A549 (cell line): ENCODE data around the gene OSER1. TPM values are rescaled to one million over a fixed set of nuclear protein-coding genes. Genes with fewer than 3 reads are reported as not detected.

Experiments used
- ATAC-seq, 2 experiments: fragments of 200-7000 bp in 1 of 2; fragments of >200 bp in 1 of 2; cut with Nextera tagmentation in 1 of 2; cut with Tn5 transposase in 1 of 2; 3 replicates each; pipeline versions ENCODE4 v1.8.0 to v1.9.1; 2018 to 2020; ENCODE audit warnings: mild to moderate bottlenecking in 1 of 2, moderate library complexity in 1 of 2
- CTCF ChIA-PET: fragments of 300-600 bp; sonication (Branson Sonifier 250); formaldehyde crosslinking; extraction: SDS; loops from one replicate; lab custom pipeline; 2021; ENCODE audit warnings: antibody characterized with exemption, inconsistent platforms; lab: Yijun Ruan, JAX
- POLR2A ChIA-PET: fragments of 350-600 bp; formaldehyde crosslinking; extraction: SDS; loops from one replicate; lab custom pipeline; 2021; ENCODE audit warnings: antibody characterized with exemption, inconsistent platforms; lab: Yijun Ruan, JAX
- DNase-seq, 2 experiments: peaks; one replicate each; pipeline versions ENCODE4 v3.0.0 to v3.0.0-alpha.2; 2011 to 2016; ENCODE audit warnings: low read depth in 1 of 2, low spot score in 1 of 2
- FAIRE-seq: peaks from 2 replicates; lab custom pipeline; 2011; peaks lifted over from hg19 to GRCh38; lab: Jason Lieb, UNC
- H3K27ac ChIP-seq, 2 experiments: fragments of >200 bp; sonication (Bioruptor Twin); formaldehyde crosslinking; 3 replicates each; pipeline ENCODE4 v1.5.1; 2016 to 2017
- H3K4me1 ChIP-seq: fragments of >200 bp; sonication (Bioruptor Twin); formaldehyde crosslinking; 3 replicates; pipeline ENCODE4 v1.6.1; 2016
- H3K4me2 ChIP-seq: fragments of >200 bp; sonication (Bioruptor Twin); formaldehyde crosslinking; 3 replicates; pipeline ENCODE4 v1.6.1; 2016
- H3K4me3 ChIP-seq: fragments of >200 bp; sonication (Bioruptor Twin); formaldehyde crosslinking; 3 replicates; pipeline ENCODE4 v1.5.1; 2016
- H3K9me3 ChIP-seq: fragments of >200 bp; sonication (Bioruptor Twin); formaldehyde crosslinking; 3 replicates; pipeline ENCODE4 v1.6.1; 2016
- CEBPB ChIP-seq, 2 experiments: fragments of >200 bp in 1 of 2; sonication (Bioruptor Twin) in 1 of 2; formaldehyde crosslinking in 1 of 2; IDR thresholded peaks; 2 replicates each; pipeline ENCODE4 v1.6.1; 2012 to 2016
- EHF ChIP-seq: fragments of 250-450 bp; sonication (Bioruptor Pico); IDR thresholded peaks from 2 replicates; pipeline ENCODE4 v1.5.0; 2020; ENCODE audit warnings: mild to moderate bottlenecking
- EHMT2 ChIP-seq: fragments of 200-600 bp; sonication (generic); IDR thresholded peaks from 2 replicates; pipeline ENCODE4 v1.6.1; 2016; ENCODE audit warnings: antibody characterized with exemption, low read depth, mild to moderate bottlenecking, moderate library complexity
- HOXB13 ChIP-seq: fragments of 250-450 bp; sonication (Bioruptor Pico); IDR thresholded peaks from 2 replicates; pipeline ENCODE4 v1.5.0; 2020; ENCODE audit warnings: low read depth, mild to moderate bottlenecking, moderate library complexity
- KDM1A ChIP-seq: fragments of 200-600 bp; sonication (generic); IDR thresholded peaks from 2 replicates; pipeline ENCODE4 v1.6.1; 2016; ENCODE audit warnings: low read depth, mild to moderate bottlenecking
- KDM5A ChIP-seq: fragments of 200-600 bp; sonication (generic); IDR thresholded peaks from 2 replicates; pipeline ENCODE4 v1.6.1; 2016; ENCODE audit warnings: antibody characterized with exemption, mild to moderate bottlenecking
- MAZ ChIP-seq: fragments of 150-350 bp; IDR thresholded peaks from 2 replicates; pipeline ENCODE4 v1.6.1; 2014; ENCODE audit warnings: antibody characterized with exemption, low read depth, low read length, borderline replicate concordance
- MYC ChIP-seq: IDR thresholded peaks from 2 replicates; pipeline ENCODE4 v1.6.1; 2012; ENCODE audit warnings: mild to moderate bottlenecking, inconsistent platforms, low read length, improper control_type of control experiment, borderline replicate concordance
- NFE2L2 ChIP-seq: fragments of 150-350 bp; conservative IDR thresholded peaks from 2 replicates; pipeline ENCODE4 v1.6.1; 2014; ENCODE audit warnings: low read length
- NPAS2 ChIP-seq: fragments of 250-450 bp; sonication (Bioruptor Pico); IDR thresholded peaks from 2 replicates; pipeline ENCODE4 v1.8.0; 2022; ENCODE audit warnings: mild to moderate bottlenecking, moderate library complexity, borderline replicate concordance
- PBX3 ChIP-seq: IDR thresholded peaks from 2 replicates; pipeline ENCODE4 v1.6.1; 2012
- POLR2A ChIP-seq: IDR thresholded peaks from 2 replicates; pipeline ENCODE4 v1.6.1; 2012; ENCODE audit warnings: mild to moderate bottlenecking, low read length
- RAD21 ChIP-seq, 2 experiments: fragments of >200 bp in 1 of 2; sonication (Bioruptor Twin) in 1 of 2; formaldehyde crosslinking in 1 of 2; IDR thresholded peaks in 1 of 2; conservative IDR thresholded peaks in 1 of 2; 2 replicates in 1 of 2; 3 replicates in 1 of 2; pipeline ENCODE4 v1.6.1; 2012 to 2018; ENCODE audit warnings: inconsistent platforms in 1 of 2
- RCOR1 ChIP-seq: fragments of 150-350 bp; IDR thresholded peaks from 2 replicates; pipeline ENCODE4 v1.6.1; 2014; ENCODE audit warnings: antibody characterized with exemption, low read length, low read depth
- SMC3 ChIP-seq: fragments of >200 bp; sonication (Bioruptor Twin); formaldehyde crosslinking; IDR thresholded peaks from 3 replicates; pipeline ENCODE4 v1.6.1; 2018; ENCODE audit warnings: inconsistent platforms
- TFCP2L1 ChIP-seq: fragments of 250-450 bp; sonication (Bioruptor Pico); IDR thresholded peaks from 2 replicates; pipeline ENCODE4 v1.5.0; 2021; ENCODE audit warnings: mild to moderate bottlenecking
- USF2 ChIP-seq: fragments of 450-650 bp; IDR thresholded peaks from 2 replicates; pipeline ENCODE4 v1.6.1; 2014; ENCODE audit warnings: antibody characterized with exemption
- ZFP36 ChIP-seq: fragments of 450-650 bp; IDR thresholded peaks from 2 replicates; pipeline ENCODE4 v1.6.1; 2014; ENCODE audit warnings: borderline replicate concordance; ENCODE audit not compliant: partially characterized antibody
- WGBS: methylation state at CpG from one replicate; pipeline ENCODE4 v1.1.6; 2017; ENCODE audit errors: missing lambda C conversion rate; 5-methylcytosine and 5-hydroxymethylcytosine counted together
- polyA plus RNA-seq, 4 experiments: library from polyadenylated mRNA; depleted of rRNA in 3 of 4; stranded (reverse); fragments of >200 nt; fragmentation: RNase III in 1 of 4; extraction: RNeasy Plus Mini Kit Qiagen cat#74134 plus additional on column Dnase treatment in 1 of 4; gene quantifications; 2 replicates in 3 of 4; 3 replicates in 1 of 4; pipeline ENCODE4 v1.2.3, GENCODE V29; 2011 to 2017
- TF ChIP-seq, protein P1 (sequence below): IDR thresholded peaks from 2 replicates; pipeline ENCODE4 v1.6.1; 2012; ENCODE audit warnings: low read depth, borderline replicate concordance
- TF ChIP-seq, protein P2 (sequence below): fragments of 250-450 bp; sonication (Bioruptor Pico); IDR thresholded peaks from 2 replicates; pipeline ENCODE4 v1.5.0; 2021; ENCODE audit warnings: mild to moderate bottlenecking, moderate library complexity, borderline replicate concordance
- TF ChIP-seq, protein P3 (sequence below): fragments of >200 bp; sonication (Bioruptor Twin); formaldehyde crosslinking; IDR thresholded peaks from 3 replicates; pipeline ENCODE4 v1.5.1; 2016

OSER1 gene
- polyA plus RNA-seq, 2 of the 4 experiments (the other 2 are of a cell fraction) = 47.5 to 62.6 TPM

DNA sequence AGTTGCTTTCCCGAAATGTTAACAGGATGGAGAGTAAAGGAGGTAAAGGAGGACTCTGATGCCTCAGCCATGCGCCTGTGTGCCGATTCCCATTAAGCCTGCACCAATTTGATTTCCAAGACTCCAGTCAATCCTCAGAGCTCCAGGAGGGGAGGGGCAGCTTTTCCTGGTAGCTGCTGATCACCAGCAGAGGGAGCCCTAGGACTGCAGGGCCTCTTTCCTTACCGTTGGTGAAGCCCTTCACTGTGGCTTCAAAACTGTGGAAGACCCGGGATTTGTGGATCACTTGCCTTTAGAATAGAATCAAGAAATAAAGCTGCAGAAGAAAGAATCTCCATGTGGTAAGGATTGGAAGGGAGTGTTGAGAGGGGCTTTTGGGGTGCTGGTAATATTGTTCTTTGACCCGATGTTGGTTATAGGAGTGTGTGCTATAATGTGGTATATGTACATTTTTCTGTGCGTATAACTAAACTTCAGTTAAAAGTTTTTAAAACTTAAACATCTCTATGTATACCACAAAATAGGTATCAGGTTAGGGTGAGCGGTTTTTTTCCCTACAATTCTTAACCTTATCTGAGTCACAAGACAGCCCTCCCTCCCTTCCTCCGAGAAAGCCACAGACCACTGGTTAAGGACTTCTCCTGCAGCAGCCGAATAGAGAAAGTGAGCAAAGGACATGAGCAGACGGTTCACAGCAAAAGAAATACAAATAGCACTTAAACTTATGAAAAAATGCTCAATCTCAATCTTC lies 6.9 kb upstream of the OSER1 start (continued):
- no peak for TF ChIP-seq EHMT2
- TF ChIP-seq RCOR1 = no peak
- TF ChIP-seq, protein P1, sequence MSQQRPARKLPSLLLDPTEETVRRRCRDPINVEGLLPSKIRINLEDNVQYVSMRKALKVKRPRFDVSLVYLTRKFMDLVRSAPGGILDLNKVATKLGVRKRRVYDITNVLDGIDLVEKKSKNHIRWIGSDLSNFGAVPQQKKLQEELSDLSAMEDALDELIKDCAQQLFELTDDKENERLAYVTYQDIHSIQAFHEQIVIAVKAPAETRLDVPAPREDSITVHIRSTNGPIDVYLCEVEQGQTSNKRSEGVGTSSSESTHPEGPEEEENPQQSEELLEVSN = no peak
- no peak for TF ChIP-seq POLR2A
- no peak for TF ChIP-seq PBX3
- TF ChIP-seq KDM1A = no peak
- peak; percentile 96 for TF ChIP-seq SMC3
- no peak for TF ChIP-seq USF2
- TF ChIP-seq HOXB13 = no peak
- no peak for TF ChIP-seq CEBPB (IDR thresholded peaks at IDR 0.05)
- 0 out of 2 replicates have a peak, but pooled peaks have one; percentile 49 for TF ChIP-seq MAZ
- no peak for TF ChIP-seq NFE2L2
- TF ChIP-seq, protein P2, sequence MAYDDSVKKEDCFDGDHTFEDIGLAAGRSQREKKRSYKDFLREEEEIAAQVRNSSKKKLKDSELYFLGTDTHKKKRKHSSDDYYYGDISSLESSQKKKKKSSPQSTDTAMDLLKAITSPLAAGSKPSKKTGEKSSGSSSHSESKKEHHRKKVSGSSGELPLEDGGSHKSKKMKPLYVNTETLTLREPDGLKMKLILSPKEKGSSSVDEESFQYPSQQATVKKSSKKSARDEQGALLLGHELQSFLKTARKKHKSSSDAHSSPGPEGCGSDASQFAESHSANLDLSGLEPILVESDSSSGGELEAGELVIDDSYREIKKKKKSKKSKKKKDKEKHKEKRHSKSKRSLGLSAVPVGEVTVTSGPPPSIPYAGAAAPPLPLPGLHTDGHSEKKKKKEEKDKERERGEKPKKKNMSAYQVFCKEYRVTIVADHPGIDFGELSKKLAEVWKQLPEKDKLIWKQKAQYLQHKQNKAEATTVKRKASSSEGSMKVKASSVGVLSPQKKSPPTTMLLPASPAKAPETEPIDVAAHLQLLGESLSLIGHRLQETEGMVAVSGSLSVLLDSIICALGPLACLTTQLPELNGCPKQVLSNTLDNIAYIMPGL (CRISPR knock-in tag) = no peak
- TF ChIP-seq EHF (CRISPR knock-in tag) = no peak
- TF ChIP-seq MYC = no peak
- peak; percentile 96 to 99 for TF ChIP-seq RAD21 (conservative IDR thresholded peaks at IDR 0.05 in 1 of 2, IDR thresholded peaks at IDR 0.05 in 1 of 2)

DNA sequence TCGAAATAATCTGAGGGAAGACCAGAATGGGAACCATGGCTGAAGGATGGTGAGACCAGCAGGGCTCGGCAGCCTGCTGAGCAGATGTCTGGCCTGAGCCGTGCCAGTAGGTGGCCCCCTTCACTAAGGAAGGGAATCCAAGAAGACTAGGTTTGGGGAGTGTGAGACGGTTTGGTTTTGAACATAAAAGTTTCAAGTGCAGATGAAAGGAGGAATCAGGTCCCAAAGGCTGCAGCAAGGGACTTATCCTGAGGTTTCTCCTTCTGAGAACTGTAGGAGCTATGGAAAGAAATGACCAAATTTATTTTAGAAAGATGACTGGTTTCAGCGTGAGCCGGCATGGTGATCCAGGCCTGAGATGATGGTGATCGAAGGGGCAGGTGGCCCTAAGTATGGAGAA lies 4.6 kb upstream of the OSER1 start:
- WGBS = 42% methylated on average over 7 of the region's 7 CpGs
- no peak overlapping the region for H3K27ac ChIP-seq
- H3K4me2 ChIP-seq = no peak overlapping the region
- peak; percentile 57 to 77 for DNase-seq
- H3K4me1 ChIP-seq = peaks cover 7% of the 10 kb centered on the region; the same call in 2 of the 3 replicates
- ChIA-PET CTCF (interaction anchor here (0.7 to 16.0 kb wide), 47 partner anchors 9 to 660 kb away, joined by 3 to 440 read pairs (median 5); partner anchors contain the start of gene FITM2), POLR2A (no interaction called here)
- no peaks in the 10 kb centered on the region for H3K9me3 ChIP-seq
- ATAC-seq = peak; percentile 67 to 68
- no peak overlapping the region for H3K4me3 ChIP-seq
- TF ChIP-seq, protein P3, sequence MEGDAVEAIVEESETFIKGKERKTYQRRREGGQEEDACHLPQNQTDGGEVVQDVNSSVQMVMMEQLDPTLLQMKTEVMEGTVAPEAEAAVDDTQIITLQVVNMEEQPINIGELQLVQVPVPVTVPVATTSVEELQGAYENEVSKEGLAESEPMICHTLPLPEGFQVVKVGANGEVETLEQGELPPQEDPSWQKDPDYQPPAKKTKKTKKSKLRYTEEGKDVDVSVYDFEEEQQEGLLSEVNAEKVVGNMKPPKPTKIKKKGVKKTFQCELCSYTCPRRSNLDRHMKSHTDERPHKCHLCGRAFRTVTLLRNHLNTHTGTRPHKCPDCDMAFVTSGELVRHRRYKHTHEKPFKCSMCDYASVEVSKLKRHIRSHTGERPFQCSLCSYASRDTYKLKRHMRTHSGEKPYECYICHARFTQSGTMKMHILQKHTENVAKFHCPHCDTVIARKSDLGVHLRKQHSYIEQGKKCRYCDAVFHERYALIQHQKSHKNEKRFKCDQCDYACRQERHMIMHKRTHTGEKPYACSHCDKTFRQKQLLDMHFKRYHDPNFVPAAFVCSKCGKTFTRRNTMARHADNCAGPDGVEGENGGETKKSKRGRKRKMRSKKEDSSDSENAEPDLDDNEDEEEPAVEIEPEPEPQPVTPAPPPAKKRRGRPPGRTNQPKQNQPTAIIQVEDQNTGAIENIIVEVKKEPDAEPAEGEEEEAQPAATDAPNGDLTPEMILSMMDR = peak; percentile 92
- TF ChIP-seq NPAS2 = no peak
- TF ChIP-seq KDM5A = no peak
- TF ChIP-seq EHMT2 = no peak
- TF ChIP-seq RAD21 (conservative IDR thresholded peaks at IDR 0.05 in 1 of 2, IDR thresholded peaks at IDR 0.05 in 1 of 2) = peak; percentile 92 to 97
- no peak for TF ChIP-seq TFCP2L1 (CRISPR knock-in tag)
- TF ChIP-seq ZFP36 = no peak
- peak; percentile 77 for TF ChIP-seq SMC3
- TF ChIP-seq POLR2A = no peak
- FAIRE-seq = no peak
